Epithelial cell of esophagus (primary cell): ENCODE results near the gene SELENOO.

Experiments
- DNase-seq: peaks from one replicate; pipeline ENCODE4 v3.0.0; 2010; ENCODE audit warnings: low read depth
- H3K4me3 ChIP-seq: 2 replicates; pipeline ENCODE4 v1.5.1; 2011; ENCODE audit warnings: mild to moderate bottlenecking, low read length, control low read depth
- TF ChIP-seq, protein P1 (sequence below): IDR thresholded peaks from 2 replicates; pipeline ENCODE4 v1.5.1; 2011; ENCODE audit warnings: low read depth, mild to moderate bottlenecking, low read length, control low read depth, inconsistent platforms; ENCODE audit not compliant: insufficient read depth; ENCODE audit errors: missing control alignments

The SELENOO gene

DNA sequence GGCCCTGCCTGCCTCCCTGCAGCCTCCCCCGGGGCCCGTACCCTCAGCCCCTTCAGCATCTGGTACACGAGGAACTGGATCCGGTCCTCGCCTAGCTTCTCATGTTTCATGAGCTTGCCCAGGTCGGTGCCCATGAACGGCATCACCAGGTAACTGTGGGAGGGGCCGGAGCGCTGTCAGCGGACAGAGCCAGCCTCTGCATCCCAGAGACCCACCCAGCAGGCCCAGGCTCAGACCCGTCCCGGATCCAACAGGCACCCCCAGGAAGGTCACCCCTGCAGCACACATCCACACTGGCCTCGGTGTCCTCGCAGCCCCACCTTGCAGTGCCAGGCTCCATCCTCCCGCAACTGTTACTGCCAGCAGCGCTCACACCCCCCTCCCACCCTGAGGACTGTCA is 56.2 kb downstream of the SELENOO start:
- no peak for DNase-seq
- TF ChIP-seq, protein P1, sequence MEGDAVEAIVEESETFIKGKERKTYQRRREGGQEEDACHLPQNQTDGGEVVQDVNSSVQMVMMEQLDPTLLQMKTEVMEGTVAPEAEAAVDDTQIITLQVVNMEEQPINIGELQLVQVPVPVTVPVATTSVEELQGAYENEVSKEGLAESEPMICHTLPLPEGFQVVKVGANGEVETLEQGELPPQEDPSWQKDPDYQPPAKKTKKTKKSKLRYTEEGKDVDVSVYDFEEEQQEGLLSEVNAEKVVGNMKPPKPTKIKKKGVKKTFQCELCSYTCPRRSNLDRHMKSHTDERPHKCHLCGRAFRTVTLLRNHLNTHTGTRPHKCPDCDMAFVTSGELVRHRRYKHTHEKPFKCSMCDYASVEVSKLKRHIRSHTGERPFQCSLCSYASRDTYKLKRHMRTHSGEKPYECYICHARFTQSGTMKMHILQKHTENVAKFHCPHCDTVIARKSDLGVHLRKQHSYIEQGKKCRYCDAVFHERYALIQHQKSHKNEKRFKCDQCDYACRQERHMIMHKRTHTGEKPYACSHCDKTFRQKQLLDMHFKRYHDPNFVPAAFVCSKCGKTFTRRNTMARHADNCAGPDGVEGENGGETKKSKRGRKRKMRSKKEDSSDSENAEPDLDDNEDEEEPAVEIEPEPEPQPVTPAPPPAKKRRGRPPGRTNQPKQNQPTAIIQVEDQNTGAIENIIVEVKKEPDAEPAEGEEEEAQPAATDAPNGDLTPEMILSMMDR, result no peak
- H3K4me3 ChIP-seq, result no peak overlapping the region

DNA sequence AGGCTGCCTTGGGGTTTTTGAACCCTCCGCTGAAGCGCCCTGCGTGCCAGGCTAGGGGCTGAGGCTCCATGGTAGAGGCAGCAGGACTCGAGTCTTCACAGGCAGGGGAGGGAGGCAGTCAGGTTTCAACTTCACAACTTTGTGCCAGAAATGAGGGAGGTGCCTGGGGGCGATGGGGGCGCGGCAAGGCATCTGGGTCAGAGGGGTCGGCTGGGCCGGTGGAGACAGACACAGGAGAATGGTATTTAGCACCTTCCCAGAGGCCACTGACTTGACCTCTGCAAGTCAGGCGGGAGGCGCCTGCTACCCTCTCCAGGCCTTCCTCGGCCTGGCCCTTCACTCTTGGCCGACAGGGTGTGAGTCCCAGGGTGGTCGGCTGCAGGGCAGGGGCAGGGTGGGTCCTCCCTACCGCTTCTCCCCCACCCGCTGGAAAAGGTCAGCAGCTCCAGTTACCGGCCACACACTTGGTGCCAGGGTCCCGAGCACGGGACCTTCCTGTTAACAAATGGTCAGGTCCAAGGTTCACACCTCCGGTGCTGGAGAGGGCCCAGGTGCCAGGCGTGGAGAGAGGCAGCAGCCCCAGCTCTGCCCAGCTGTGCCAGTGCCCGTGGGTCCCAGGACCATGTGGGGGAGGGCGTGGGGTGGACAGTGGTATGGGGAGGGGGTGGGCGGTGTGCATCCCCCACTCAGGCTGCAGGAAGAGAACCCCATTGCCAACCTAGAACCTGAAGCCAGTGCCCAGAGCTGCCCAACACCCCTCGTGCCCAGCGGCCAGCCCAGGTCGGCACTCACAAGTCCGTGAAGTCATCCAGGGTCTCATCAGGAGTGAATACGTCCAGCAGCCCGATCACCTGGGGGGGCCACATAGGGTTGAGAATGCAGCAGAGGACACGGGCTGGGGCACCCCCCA is 56.9 kb downstream of the SELENOO start:
- H3K4me3 ChIP-seq, result no peak overlapping the region
- DNase-seq, result no peak
- TF ChIP-seq, protein P1, result no peak

DNA sequence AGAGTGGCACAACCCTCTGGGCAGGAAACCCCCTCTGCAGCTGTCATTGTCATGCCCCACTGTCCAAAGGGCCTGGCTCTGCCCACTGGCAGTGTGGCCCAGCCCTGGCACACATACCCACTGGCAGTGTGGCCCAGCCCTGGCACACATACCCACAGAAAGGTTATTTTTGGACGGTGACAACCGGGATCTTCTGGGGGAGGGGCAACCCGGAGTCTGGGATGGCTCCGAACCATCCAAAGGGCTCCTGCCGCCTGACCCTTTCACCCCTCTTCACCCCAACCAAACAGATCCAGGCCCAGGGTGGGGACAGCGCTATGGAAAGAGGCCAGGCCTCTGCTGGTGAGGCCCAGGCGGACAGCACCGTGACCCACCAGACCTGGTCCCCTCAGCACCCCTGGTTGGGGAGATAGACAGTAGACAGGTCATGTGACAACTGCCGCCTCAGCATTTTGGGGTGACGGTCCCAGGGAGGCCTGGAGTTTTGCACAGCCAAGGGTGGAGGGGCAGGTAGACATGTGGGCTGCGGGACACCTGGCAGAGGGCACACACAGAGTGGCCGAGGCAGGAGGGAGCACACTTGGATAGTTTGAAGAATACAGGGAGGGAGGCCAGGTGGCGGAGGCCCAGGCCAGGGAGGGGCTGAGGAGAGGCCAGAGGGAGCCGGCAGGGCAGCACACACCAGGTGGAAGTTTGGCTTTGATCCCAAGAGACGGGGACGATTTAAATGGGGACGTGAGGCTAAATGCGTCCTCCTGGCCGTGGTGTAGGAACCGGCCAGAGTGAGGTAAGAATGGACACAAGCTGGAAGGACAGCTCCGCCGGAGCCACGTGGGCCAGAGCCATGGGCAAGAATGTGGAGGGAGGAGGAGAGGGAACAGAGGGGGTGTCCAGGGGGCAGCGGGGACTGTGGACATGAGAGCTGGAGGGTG is 57.8 kb downstream of the SELENOO start:
- TF ChIP-seq, protein P1, result no peak
- no peak for DNase-seq
- no peak overlapping the region for H3K4me3 ChIP-seq

DNA sequence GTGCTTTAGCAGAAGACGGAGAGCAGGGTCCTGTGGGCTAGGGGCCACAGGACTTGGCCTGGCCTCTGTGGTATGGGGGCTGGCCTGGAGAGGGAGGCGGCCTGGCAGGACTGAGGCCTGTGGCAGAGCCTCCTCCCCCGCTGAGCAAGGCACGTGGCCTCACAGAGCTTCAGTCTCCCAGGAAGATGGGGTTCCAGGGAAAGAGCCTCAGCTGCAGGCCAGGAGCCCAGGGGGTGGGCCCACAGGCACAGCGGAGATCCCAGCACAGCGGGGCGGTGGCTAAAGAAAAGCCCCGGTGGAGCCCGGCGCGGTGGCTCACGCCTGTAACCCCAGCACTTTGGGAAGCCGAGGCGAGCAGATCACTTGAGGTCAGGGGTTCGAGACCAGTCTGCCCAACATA is 58.5 kb downstream of the SELENOO start:
- TF ChIP-seq, protein P1, result no peak
- no peak overlapping the region for H3K4me3 ChIP-seq
- no peak for DNase-seq

DNA sequence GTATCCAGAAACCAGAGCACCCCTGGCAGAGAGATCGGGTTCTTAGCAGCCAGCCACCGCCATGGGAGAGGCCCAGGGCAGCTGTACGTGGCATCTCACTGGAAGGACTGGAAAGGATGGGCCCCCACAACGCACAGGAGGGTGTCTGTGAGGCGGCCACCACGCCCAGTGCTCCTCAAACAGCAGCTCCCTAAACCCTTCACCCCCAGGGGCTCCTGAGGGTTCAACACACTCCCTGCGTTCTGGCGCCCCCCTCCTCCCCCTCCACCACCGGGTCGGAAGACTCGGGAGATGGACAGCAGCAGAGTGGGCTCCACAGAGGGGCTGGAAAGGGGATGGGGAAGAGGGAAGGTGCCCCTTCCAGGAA is 59.6 kb downstream of the SELENOO start:
- no peak for DNase-seq
- H3K4me3 ChIP-seq, result peak overlapping the region; percentile 53
- TF ChIP-seq, protein P1, result no peak

DNA sequence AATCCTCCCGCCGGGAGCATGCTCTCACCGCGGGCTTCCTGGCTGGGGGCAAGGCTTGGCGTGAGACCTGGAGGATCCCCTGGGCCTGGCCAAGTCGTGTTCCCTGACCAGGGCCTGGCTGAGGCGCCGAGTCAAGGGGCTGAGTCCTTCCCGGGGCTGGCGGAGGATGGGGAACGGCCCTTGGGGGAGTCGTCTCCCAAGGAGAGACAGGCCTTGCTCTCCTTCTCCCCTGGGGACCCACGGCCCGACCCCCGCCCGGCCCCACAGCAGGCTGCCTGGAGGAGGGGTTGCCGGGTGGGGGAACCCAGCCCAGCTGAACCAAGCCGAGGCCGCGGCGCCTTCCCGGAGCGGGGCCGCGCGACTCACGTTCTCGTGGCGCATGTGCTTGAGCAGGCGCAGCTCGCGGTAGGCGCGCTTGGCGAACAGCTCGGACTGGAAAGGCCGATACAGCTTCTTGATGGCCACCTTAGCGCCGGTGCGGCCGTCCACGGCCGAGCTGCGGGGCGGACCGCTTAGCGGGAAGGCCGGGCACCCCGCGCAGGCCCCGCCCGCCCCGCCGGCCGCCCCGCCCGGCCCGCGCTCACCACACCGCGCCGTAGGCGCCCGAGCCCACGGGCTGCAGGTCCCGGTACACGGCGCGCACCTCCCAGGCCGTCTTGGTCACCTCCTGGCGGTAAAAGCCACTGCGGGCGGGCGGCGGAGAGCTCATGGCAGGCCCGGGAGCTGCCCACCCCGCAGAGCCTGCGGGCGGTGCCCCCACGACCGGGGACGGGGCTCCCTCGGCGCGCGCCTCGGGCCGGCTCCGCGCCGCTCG is 60.2 kb downstream of the SELENOO start:
- H3K4me3 ChIP-seq, result peak overlapping the region; percentile 53
- peak; percentile 73 for DNase-seq
- TF ChIP-seq, protein P1, result no peak
